Ovary (tissue), 3 donors: Measurements from ENCODE around the gene FAM53A.

Source experiments
- CTCF ChIP-seq, 3 donors: fragments of 450-650 bp in 2 of 3; fragments of 200-600 bp in 1 of 3; IDR thresholded peaks; one replicate each; pipeline versions ENCODE4 v1.5.1 to v1.8.0; 2016 to 2022; ENCODE audit warnings: antibody characterized with exemption in 3 of 3, mild to moderate bottlenecking in 1 of 3
- POLR2A ChIP-seq: fragments of 450-650 bp; IDR thresholded peaks from one replicate; pipeline ENCODE4 v1.6.1; 2017; ENCODE audit warnings: antibody characterized with exemption, mild to moderate bottlenecking, moderate library complexity
- donor health status: DM: no; HTN: no; CAD: no.

GRCh38 chr4:1666391-1666790 is 17.7 kb downstream of the FAM53A start:
- TF ChIP-seq CTCF (IDR thresholded peaks at IDR 0.05), result no peak
- no peak for TF ChIP-seq POLR2A
